GM18498 (cell line): ENCODE measurements around the gene ADGRF3.
"Not testable (repeated sequence)": the region's sequence is repeated elsewhere in the genome, so short reads cannot be mapped to it uniquely, and the experiment has no call there.

Experiments used
- ATAC-seq: cut with Tn5 transposase; IDR thresholded peaks from one replicate; pipeline ENCODE4 v1.9.1; 2021; ENCODE audit warnings: mild to moderate bottlenecking, moderate library complexity; ENCODE audit not compliant: unreplicated experiment

Gene ADGRF3

DNA sequence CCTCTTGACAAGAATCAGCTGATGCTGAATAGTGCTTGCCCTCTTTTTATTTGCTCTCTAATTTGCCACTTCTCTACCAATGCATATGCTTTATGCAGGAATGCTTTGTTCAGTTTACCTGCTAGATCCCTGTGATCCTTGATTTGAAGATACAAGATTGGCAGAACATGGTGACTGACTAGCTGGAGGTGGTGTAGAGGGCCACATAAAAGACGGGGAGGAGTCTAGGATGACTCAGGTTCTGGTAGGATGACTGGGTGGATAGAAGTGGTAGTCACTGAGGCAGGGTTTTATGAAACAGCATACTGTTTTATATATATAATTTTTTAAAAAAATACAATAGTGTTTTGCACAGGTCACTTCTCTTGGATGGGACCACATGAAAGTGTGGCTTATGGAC lies 6.3 kb upstream of the ADGRF3 start:
- no peak for ATAC-seq

DNA sequence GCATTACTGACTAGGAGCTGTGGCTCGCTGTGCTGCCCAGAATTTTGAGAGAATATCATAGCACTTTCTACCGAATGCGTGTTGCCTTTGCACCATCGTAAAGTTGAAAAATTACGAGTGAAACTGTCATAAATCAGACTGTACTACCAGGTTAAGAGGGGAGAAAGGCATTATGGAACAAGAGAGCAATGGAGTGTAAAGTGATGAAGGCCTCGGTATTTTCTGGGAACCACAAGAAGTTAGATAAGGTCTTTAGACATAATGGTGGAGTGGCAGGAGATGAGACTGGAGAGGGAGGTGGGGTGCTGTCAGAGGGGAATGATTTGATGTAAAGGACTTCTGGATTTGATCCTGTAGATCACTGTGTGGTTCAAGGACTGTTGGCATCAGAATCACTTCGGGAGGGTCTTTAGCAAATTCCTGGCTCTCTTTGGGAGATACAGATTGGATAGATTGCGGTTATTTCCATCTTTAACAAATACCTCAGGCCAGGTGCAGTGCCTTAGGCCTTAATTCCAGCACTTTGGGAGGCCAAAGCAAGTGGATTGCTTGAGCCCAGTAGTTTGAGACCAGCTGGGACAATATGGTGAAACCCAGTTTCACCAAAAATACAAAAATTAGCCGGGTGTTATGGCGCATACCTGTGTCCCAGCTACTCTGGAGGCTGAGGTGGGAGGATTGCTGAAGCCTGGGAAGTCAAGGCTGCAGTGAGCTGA lies 4.9 kb upstream of the ADGRF3 start:
- no peak for ATAC-seq

DNA sequence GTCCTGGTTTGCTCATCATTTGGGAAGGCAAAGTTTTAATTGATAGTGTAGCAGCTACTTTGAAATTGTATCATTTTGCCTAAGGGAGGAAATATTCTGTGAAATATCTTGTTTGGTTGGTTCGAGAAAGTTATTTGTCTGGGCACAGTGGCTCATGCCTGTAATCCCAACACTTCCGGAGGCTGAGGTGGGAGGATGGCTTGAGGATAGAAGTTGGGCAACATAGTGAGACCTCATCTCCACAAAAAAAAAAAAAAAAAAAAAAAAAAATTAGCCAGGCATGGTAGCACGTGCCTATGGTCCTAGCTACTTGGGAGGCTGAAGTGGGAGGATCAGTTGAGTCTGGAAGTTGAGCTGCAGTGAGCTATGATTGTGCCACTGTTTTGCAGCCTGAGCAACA lies 3.1 kb upstream of the ADGRF3 start:
- no peak for ATAC-seq

DNA sequence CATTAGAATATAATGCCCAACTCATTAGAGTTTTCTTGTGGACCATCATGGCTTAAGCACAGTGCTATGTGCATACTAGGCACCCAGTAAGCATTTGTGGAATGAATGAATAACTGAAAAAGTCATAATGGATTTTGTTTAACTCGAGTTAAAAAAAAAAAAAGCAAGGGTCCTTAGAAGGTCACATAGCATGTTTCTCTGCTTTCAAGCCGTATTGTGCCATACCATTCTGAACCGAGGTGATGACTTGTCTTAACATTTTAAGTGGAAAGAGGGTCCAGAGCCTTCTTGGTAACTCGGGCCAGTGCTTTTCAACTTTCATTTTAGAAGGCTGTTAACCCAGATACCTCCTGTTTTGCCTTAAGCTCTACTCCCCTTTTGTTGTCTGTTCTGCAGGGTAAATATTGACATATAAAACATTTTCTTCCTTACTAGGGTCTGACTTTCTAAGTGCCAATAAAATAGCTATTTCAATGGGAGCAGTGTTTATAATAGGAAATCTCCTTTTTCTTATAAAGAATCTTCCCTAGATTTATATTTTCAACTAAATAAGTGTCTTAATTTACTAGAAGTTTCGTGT lies 787 bp upstream of the ADGRF3 start:
- no peak for ATAC-seq

DNA sequence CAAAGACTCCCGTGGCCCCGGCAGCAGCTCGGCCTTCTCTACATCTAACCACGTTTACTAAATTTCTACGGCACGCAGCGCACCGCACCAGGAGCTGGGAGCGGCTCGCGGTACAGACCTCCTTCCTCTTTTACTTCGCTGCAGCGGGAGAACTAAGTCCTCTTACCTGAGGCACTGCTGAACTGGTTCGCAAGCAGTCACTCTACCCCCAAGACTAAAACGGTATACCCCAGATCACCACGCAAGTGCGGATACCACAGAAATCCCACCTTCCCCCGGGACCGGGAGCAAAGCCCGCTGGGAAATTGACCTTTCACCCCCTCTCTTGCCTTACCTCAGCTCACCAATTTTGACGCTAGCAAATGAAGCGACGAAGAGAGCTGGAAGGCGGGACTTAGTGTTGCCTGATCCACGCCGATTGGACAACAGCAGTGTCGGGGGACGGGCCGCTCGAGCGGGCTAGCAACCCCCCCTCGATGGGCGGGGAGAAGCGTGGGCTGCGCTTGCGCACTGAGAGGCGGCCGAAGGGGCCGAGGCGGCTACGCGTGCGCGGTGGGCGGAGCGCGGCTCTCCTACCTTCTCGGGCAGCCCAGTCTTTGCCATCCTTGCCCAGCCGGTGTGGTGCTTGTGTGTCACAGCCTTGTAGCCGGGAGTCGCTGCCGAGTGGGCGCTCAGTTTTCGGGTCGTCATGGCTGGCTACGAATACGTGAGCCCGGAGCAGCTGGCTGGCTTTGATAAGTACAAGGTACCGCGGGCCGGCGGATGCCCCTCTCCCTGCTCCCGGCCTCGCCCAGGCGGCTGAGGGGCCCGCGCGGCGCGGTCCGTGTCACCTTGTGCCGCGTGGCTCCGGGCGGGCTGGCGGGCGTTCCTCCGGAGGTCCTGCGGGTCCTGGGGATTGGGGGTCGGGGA lies 790 bp downstream of the ADGRF3 start, which contains the start of gene SELENOI:
Gene SELENOI, plus strand, starts transcription at position 599 of the 909 bp plus-strand sequence. Its CDS starts 90 bp downstream, at position 689.
- peak; percentile 95 for ATAC-seq

DNA sequence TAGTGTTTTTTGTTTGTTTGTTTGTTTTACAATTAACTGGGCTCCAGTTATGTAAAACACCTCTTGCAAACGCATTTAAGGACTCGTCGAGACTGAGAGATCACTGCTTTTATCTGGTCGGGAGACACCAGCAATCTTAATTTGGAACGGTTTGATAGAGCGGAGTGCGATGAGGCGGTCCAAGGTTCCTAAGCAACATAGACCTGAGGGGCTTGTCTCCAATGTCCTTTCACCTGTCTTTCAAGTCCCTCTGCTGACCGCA lies 1.4 kb downstream of the ADGRF3 start:
- no peak for ATAC-seq

DNA sequence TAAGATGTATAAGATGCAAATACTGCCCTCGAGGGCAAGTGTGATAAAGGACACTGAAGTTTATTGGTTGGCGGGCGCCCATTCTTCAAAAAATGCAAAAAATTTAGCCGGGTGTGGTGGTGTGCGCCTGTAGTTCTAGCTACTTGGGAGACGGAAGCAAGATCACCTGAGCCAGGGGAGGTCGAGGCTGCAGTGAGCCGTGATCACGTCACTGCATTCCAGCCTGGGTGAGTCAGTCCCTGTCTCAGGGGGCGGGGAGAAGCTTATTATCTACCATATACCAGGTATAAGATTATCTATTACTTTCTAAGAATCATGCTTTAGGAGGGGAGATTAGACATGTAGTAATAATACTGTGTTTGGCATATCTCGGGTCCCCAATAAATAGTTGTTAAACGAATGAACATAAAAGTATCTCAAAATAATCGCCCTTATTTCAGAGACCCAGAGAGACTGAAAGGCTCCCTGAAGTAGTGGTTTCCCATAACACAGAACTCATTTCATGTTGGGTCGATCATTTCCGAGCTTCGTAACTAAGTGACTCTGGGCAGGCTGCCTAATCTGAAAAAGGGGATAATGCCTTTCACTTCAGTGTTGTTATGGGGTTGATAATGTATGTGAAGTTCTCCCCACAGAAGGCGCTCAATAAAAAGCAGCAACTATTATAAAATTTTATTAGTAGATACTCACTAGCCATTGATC lies 1.9 kb downstream of the ADGRF3 start:
- ATAC-seq = no peak

DNA sequence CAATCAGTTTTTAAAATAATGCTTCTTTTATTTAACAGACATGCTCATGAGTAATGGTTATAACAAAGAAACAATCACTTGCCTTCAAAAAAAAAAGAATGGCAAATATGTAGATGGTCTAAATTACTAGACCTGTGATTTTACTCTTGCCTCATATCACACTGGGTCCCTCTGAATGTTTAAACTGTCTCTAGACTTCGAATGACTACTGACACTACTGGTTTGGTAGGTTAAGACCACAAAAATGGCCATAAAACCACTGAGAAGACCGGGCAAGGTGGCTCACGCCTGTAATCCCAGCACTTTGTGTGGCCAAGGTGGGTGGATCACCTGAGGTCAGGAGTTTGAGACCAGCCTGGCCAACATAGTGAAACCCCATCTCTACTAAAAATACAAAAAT lies 5.8 kb downstream of the ADGRF3 start:
- ATAC-seq = no peak

DNA sequence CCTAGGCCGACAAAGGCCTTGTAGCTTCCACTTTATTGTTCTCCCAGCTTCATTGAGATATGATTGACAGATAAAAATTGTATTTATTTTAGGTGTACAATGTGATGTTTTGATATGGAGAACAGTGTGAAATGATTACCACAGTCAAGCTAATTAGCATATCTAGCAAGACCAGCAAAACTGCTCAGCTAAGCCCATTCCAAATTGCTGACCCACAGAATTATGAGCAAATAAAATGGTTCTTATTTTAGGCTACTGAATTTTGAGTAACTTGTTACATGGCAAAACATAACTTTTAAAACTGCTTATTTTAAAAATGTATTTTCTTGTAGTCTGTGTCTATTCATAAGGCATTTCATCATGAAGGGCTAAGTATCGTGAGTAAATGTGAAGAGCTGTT lies 9.3 kb downstream of the ADGRF3 start:
- ATAC-seq = no peak

DNA sequence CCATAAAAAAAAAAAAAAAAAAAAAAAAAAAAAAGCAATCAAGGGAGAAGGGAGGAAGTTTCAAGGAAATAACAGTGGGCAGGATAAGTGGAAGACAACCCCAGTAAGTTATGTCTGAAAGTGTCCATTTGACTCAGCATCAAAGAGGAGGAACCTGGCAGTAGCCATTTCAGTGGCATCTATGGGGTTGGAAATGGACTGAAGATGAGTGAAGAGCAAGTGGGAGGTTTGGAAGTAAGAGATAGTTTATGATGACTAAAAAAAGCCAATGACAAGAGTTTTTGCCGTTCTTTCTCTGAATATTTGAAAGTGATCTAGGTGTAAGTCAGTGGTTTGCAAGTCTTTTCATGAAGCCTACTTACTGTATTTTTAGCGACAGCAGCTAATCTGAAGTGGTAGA lies 9.9 kb downstream of the ADGRF3 start:
- ATAC-seq = no peak

DNA sequence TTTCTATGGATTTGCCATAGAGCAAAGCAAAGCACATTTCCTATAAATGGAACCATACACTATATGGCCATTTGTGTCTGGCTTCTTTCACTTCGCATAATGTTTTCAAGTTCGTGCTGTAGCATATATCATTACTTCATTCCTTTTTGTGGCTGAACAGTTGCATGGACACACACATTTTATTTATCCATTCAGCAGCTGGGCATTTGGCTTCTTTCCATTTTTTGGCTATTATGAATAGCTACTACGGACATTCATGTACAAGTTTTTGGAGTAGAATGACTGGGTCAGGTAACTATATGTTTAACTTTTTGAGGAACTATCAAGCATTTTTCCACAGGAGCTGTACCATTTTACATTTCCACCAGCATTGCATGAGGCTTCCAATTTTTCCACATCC lies 11.4 kb downstream of the ADGRF3 start:
- ATAC-seq = no peak

DNA sequence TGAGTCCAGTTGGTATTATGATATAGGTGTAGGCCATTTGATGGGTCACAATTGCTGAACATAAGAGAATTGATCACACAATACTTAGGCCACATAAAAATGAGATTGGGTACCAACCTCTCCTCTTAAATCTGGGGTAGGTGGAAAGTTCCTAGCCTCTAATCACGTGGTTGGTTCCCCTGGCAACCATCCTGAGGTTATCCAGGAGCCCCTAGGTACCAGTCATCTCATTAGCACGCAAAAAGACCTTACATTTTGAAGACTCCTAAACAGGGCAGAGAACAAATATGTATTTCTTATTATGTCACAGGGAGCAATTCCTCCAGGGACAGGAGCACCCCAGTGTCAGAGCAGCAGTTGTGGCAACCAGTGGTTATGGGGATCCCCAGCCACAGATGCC lies 13.3 kb downstream of the ADGRF3 start:
- no peak for ATAC-seq

DNA sequence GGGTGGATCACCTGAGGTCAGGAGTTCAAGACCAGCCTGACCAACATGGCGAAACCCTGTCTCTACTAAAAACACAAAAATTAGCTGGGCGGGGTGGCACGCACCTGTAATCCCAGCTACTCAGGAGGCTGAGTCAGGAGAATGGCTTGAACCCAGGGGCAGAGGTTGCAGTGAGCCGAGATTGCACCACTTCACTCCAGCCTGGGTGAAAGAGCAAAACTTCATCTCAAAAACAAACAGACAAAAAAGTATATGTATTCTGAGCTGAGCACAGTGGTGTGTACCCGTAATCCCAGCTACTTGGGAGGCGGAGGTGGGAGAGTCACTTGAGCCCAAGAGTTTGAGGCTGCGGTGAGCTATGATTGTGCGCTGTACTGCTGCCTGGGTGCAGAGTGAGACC lies 15.3 kb downstream of the ADGRF3 start:
- not testable (repeated sequence) for ATAC-seq

DNA sequence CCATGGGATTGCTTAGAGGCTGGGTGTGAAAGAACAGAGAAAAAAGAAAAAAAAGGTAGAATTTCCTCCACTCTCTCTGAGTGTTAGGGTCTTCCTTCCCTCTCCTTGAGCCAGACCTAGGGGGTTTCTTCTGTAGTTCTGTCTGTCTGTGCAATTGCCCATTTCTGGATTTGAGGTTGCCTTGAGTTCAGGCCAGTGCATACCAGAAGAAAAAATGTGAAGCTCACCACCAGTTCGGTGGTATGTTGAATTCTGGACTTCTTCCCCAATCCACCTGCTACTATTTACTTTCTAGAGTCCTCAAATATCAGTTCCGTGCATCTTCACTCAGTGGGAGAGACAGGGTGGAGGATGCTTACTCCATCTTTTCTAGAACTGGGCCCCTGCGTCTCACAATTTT lies 16.0 kb downstream of the ADGRF3 start:
- ATAC-seq = no peak

DNA sequence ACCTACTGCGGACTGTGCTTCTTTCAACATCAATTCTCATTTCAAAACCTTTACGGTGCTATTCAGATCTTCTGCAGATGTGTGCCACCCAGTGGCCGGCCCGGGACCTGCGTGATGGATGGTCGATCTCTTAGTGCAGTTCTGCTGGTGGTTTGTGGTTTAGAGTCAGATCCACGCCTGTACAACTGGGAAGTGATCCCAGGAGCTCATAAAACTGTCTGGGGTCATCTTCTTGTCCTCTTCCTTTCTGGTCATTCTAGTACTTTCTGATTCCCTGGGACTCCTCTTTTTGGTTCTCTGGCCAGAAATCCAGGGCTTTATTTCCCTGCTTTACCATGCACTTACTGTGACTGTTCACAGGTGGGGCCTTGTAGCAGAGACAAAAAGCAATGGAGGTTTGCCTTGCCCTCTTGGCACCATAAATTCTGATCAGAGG lies 16.5 kb downstream of the ADGRF3 start:
- ATAC-seq = peak; percentile 75

DNA sequence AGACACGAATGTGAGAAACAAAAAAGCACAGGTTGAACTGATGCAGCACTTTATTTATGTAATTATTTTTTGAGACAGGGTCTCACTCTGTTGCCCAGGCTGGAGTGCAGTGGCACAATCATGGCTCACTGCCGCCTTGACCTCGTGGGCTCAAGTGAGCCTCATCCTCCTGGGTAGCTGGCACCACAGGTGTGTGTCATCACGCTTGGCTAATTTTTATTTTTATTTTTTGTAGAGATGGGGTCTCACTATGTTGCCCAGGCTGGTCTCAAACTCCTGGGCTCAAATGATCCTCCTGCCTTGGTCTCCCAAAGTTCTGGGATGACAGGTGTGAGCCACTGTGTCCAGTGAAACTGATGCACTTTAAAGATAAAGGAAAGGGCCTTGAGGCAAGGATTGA lies 17.5 kb downstream of the ADGRF3 start:
- not testable (repeated sequence) for ATAC-seq

DNA sequence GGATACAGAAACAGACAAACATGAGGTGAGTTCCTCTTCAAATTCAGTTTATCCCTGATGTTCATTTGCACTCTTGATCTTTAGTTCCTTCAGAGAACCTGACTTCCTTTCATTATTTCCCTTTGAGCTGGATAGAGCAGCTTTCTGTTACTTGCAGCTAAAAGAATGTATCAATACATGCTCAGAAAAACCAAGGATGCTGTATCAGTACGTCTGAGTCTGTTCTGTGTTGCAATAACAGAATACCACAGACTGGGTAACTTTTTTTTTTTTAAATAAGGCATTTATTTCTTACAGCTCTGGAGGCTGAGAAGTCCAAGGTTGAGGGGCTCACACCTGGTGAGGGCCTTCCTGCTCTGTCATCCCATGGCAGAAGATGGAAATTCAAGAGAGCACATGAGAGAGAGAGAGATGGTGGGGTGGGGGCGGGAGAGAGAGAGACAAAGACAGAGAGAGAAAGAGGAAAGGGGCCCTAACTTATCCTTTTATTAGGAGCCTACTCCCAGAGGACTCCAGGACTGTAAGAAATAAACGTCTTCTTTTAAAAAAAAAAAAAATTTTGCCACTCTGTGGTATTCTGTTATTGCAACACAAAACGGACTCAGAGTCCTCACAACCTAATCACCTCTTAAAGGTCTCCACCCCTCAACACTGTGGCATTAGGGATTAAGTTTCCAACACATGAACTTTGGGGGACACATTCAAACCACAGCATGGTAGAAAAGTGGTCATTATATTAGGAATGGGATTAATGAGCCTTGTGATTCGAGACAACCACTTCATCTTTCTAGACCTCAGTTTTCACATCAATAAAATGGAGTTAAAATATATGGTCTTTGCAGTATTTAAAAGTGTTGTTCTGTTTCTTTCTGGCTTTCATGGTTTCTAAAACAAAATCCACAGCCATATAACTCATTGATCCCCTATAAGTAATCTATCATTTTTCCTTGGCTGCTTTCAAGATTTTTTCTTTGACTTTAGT lies 19.0 kb downstream of the ADGRF3 start:
- ATAC-seq = no peak

DNA sequence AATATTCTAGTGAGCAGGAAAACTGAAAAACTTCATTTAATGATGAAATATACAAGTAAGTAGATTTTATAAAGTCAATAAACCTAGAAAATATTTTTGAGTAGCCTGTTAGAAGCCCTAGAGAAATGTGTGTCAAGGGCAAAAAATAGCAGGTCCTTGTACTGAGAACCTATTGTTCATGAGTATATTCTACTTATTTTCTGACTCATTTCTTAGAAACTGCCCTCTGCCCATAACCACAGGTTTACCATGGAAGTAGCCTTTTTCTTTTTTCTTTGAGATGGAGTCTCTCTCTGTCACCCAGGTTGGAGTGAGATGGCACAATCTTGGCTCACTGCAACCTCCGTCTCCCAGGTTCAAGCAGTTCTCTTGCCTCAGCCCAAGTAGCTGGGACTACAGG lies 20.1 kb downstream of the ADGRF3 start:
- no peak for ATAC-seq

DNA sequence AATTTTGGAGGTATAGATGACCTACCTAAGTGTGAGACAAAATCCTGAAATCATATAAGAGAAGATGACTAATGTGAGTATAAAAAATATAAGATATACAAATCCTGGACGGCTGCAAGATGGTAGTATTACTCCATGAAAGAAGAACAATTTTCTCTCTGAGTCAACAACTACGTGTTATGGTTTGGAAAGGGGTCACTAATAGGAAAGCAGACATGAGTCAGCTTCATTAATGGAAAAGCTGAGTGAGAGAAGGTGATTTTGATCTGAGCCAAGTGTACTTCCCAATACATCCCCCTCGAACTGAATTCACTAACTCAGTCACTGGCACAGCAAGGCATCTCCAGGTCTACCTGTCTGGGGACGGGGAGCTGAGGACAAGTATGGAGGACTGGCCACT lies 20.7 kb downstream of the ADGRF3 start:
- ATAC-seq = no peak

DNA sequence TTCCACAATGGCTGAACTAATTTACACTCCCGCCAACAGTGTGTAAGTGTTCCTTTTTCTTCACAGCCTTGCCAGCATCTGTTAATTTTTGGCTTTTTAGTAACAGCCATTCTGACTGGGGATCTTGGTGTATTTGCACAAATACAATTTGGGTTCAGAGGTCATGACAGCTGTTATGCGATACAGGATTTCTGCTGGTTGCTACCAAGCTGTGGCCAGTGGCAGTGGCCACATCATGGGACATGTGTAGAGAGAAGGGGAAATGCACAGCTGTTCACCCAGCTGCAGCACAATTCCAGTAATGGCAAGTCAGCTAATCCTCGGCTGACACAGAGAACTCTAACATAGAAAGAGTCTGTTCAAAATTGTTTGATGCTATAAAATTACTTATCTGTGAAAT lies 21.7 kb downstream of the ADGRF3 start:
- no peak for ATAC-seq
